Spleen (tissue), 11 donors: ENCODE results near the gene RNPS1. TPM values are rescaled to one million over a fixed set of nuclear protein-coding genes. Genes with fewer than 3 reads are reported as not detected.
A peak's percentile ranks its signal among the peaks of the same experiment; 100 is the strongest.

Experiments used
- DNase-seq: peaks from one replicate; pipeline ENCODE4 v3.0.0-alpha.2; 2020
- H3K27ac ChIP-seq, 8 donors: fragments of 200-600 bp; sonication (generic) in 7 of 8; 1 replicate in 4 of 8; 2 replicates in 4 of 8; pipeline versions ENCODE4 v1.5.0 to v1.8.0; 2016 to 2021; ENCODE audit warnings: inconsistent platforms in 4 of 8, mild to moderate bottlenecking in 4 of 8, moderate library complexity in 1 of 8
- H3K27me3 ChIP-seq, 7 donors: fragments of 200-600 bp; sonication (generic) in 6 of 7; replicated peaks in 1 of 7; 1 replicate in 4 of 7; 2 replicates in 3 of 7; pipeline versions ENCODE4 v1.5.0 to v1.8.0; 2016 to 2021; ENCODE audit warnings: inconsistent platforms in 3 of 7, mild to moderate bottlenecking in 1 of 7
- H3K36me3 ChIP-seq, 6 donors: fragments of 200-600 bp; sonication (generic) in 5 of 6; 1 replicate in 4 of 6; 2 replicates in 2 of 6; pipeline versions ENCODE4 v1.5.0 to v1.8.0; 2016 to 2021; ENCODE audit warnings: inconsistent platforms in 2 of 6
- H3K4me1 ChIP-seq, 6 donors: fragments of 200-600 bp; sonication (generic) in 5 of 6; 1 replicate in 3 of 6; 2 replicates in 3 of 6; pipeline versions ENCODE4 v1.5.0 to v1.8.0; 2016 to 2021; ENCODE audit warnings: inconsistent platforms in 3 of 6
- H3K4me3 ChIP-seq, 8 donors: fragments of 200-600 bp; sonication (generic) in 7 of 8; 1 replicate in 4 of 8; 2 replicates in 4 of 8; pipeline versions ENCODE4 v1.5.0 to v1.8.0; 2016 to 2021; ENCODE audit warnings: inconsistent platforms in 4 of 8, mild to moderate bottlenecking in 4 of 8, moderate library complexity in 2 of 8
- H3K9me3 ChIP-seq, 8 donors: fragments of 200-600 bp; sonication (generic) in 7 of 8; 1 replicate in 4 of 8; 2 replicates in 4 of 8; pipeline versions ENCODE4 v1.5.0 to v1.8.0; 2016 to 2021; ENCODE audit warnings: inconsistent platforms in 4 of 8
- CTCF ChIP-seq, 11 experiments: fragments of 200-600 bp in 7 of 11; fragments of 450-650 bp in 4 of 11; sonication (generic) in 4 of 11; IDR thresholded peaks in 8 of 11; conservative IDR thresholded peaks in 3 of 11; 1 replicate in 7 of 11; 2 replicates in 4 of 11; pipeline versions ENCODE4 v1.4.0 to v1.8.0; 2016 to 2021; ENCODE audit warnings: antibody characterized with exemption in 11 of 11, inconsistent platforms in 4 of 11, mild to moderate bottlenecking in 1 of 11
- POLR2A ChIP-seq, 3 donors: fragments of 450-650 bp; IDR thresholded peaks; one replicate each; pipeline ENCODE4 v1.5.1; 2017; ENCODE audit warnings: antibody characterized with exemption in 3 of 3, mild to moderate bottlenecking in 1 of 3
- POLR2AphosphoS5 ChIP-seq, 3 donors: sonication (generic); formaldehyde crosslinking; IDR thresholded peaks; one replicate each; pipeline ENCODE4 v1.5.1; 2017; ENCODE audit warnings: antibody characterized with exemption in 3 of 3
- WGBS, 5 donors: extraction: QIAGEN DNeasy Blood & Tissue Kit in 3 of 5; methylation state at CpG; one replicate each; pipeline versions ENCODE4 v1.1.5 to v1.1.7; 2013 to 2018; 5-methylcytosine and 5-hydroxymethylcytosine counted together
- intact Hi-C: fragments of 100-400 bp; cut with DNase I; formaldehyde crosslinking; loops from one replicate; pipeline ENCODE4 v1.15.0; 2023; ENCODE audit warnings: low total_unique reads
- polyA plus RNA-seq, 3 donors: library from polyadenylated mRNA; stranded (reverse); fragments of 200-250 nt; gene quantifications; one replicate each; pipeline ENCODE4 v1.2.1, GENCODE V29; 2013
- total RNA-seq, 7 donors: library from RNA; depleted of rRNA in 3 of 7; stranded (reverse); fragments of >200 nt in 3 of 7; fragmentation: NEBNext Ultra II Directional in 4 of 7; extraction: Animal tissue kit (Norgen Biotek cat#: 25700) in 4 of 7; gene quantifications; one replicate each; pipeline versions ENCODE4 v1.1.0 to v1.2.1, GENCODE V29; 2016 to 2021
- donor health status: healthy with polysubstance abuse.
- donor health status: DM: no; HTN: no; CAD: no; lungs with moderate emphysema.
- donor health status: DM: no; HTN: no; CAD: no.
- donor health status: Bipolar disorder and iron deficiency.
- donor health status: healthy.
- donor health status: DM: no; HTN: no; CAD: no.
- donor health status: DM: yes; HTN: yes; CAD: no.

RNPS1 gene
- total and polyA plus RNA-seq, 10 donors, result 119 to 180 (median 130) TPM

GRCh38 chr16:2229091-2229490 is 38.8 kb downstream of the RNPS1 start:
- peak; percentile 67 for DNase-seq
- no peaks in the 10 kb centered on the region for H3K9me3 ChIP-seq
- intact Hi-C loops, result no loop called here
- 67 to 87% (median 81%) methylated on average over 3 to 12 of the region's 12 CpGs for WGBS, 5 donors
- H3K4me3 ChIP-seq, result no peak overlapping the region
- TF ChIP-seq POLR2AphosphoS5 (IDR thresholded peaks at IDR 0.05) (peak in 1 of 3 donors; percentile 15), POLR2A (IDR thresholded peaks at IDR 0.05) (no peak)
- peaks cover 0 to 10% (median 0%) of the 10 kb centered on the region in 7 donors for H3K27me3 ChIP-seq
- no peak overlapping the region for H3K27ac ChIP-seq
- H3K4me1 ChIP-seq, result peaks cover 12 to 69% (median 51%) of the 10 kb centered on the region in 6 donors
- peaks cover 15 to 83% (median 63%) of the 10 kb centered on the region in 6 donors for H3K36me3 ChIP-seq

- intact Hi-C loops, result no loop called here
- H3K36me3 ChIP-seq, result peaks cover 11 to 75% (median 55%) of the 10 kb centered on the region in 6 donors
Measured at GRCh38 chr16:2228161-2228824, 39.6 kb downstream of the RNPS1 start.

GRCh38 chr16:2226918-2227317 is 41.0 kb downstream of the RNPS1 start:
- peaks cover 13 to 80% (median 59%) of the 10 kb centered on the region in 6 donors for H3K4me1 ChIP-seq
- no peaks in the 10 kb centered on the region for H3K27me3 ChIP-seq
- H3K36me3 ChIP-seq, result peaks cover 6 to 61% (median 41%) of the 10 kb centered on the region in 6 donors
- WGBS, 5 donors, result 94 to 95% (median 94%) methylated on average over 6 of the region's 6 CpGs
- no peaks in the 10 kb centered on the region for H3K9me3 ChIP-seq
- TF ChIP-seq POLR2A (IDR thresholded peaks at IDR 0.05) (no peak), CTCF (IDR thresholded peaks at IDR 0.05 in 8 of 11, conservative IDR thresholded peaks at IDR 0.05 in 3 of 11) (no peak), POLR2AphosphoS5 (IDR thresholded peaks at IDR 0.05) (no peak)
- no peak for DNase-seq
- H3K27ac ChIP-seq, result peak overlapping the region in 1 of 8 donors; percentile 46
- H3K4me3 ChIP-seq, result no peak overlapping the region
- intact Hi-C loops, result no loop called here

More at GRCh38 chr16:2228161-2228824, 39.6 kb downstream of the RNPS1 start:
- no peak overlapping the region for H3K4me3 ChIP-seq
- 88 to 99% (median 94%) methylated on average over 5 to 25 of the region's 25 CpGs for WGBS, 5 donors
- H3K9me3 ChIP-seq, result no peaks in the 10 kb centered on the region
- no peak for DNase-seq
- H3K27ac ChIP-seq, result no peak overlapping the region
- peaks cover 13 to 73% (median 54%) of the 10 kb centered on the region in 6 donors for H3K4me1 ChIP-seq
- TF ChIP-seq POLR2AphosphoS5 (IDR thresholded peaks at IDR 0.05) (no peak), POLR2A (IDR thresholded peaks at IDR 0.05) (no peak), CTCF (IDR thresholded peaks at IDR 0.05 in 8 of 11, conservative IDR thresholded peaks at IDR 0.05 in 3 of 11) (no peak)
- H3K27me3 ChIP-seq, result peaks cover 0 to 4% (median 0%) of the 10 kb centered on the region in 7 donors

- TF ChIP-seq CTCF (IDR thresholded peaks at IDR 0.05 in 8 of 11, conservative IDR thresholded peaks at IDR 0.05 in 3 of 11) (no peak), POLR2A (IDR thresholded peaks at IDR 0.05) (no peak), POLR2AphosphoS5 (IDR thresholded peaks at IDR 0.05) (no peak)
- WGBS, 5 donors, result 63 to 82% (median 76%) methylated on average over 9 of the region's 9 CpGs
- no peak for DNase-seq
- Histone ChIP-seq H3K36me3 (peaks cover 6 to 55% (median 36%) of the 10 kb centered on the region in 6 donors), H3K9me3 (no peaks in the 10 kb centered on the region), H3K4me1 (peaks cover 13 to 74% (median 58%) of the 10 kb centered on the region in 6 donors), H3K4me3 (no peak overlapping the region), H3K27ac (peak overlapping the region in 3 of 8 donors; percentile 22 to 48 (median 46)), H3K27me3 (no peaks in the 10 kb centered on the region)
- intact Hi-C loops, result no loop called here
Measured at GRCh38 chr16:2226245-2226793, 41.6 kb downstream of the RNPS1 start.
